Loucy (cell line): ENCODE measurements around the gene CACHD1.
A peak's percentile ranks its signal among the peaks of the same experiment; 100 is the strongest.

Source experiments
- H2AFZ ChIP-seq: fragments of 200-600 bp; sonication (generic); 2 replicates; pipeline ENCODE4 v1.6.0; 2016; ENCODE audit warnings: antibody characterized with exemption, mild to moderate bottlenecking, low read length, moderate library complexity
- H3F3A ChIP-seq: fragments of 200-600 bp; 2 replicates; pipeline ENCODE4 v1.6.0; 2016; ENCODE audit warnings: antibody characterized with exemption, low read depth, mild to moderate bottlenecking
- H3K27me3 ChIP-seq: fragments of 200-600 bp; sonication (generic); 2 replicates; pipeline ENCODE4 v1.6.1; 2014; ENCODE audit warnings: low read length, mild to moderate bottlenecking; ENCODE audit not compliant: insufficient read depth, poor library complexity, severe bottlenecking
- H3K36me3 ChIP-seq: fragments of 200-600 bp; sonication (generic); 2 replicates; pipeline ENCODE4 v1.6.1; 2016; ENCODE audit warnings: low read length; ENCODE audit not compliant: insufficient read depth
- H3K4me1 ChIP-seq: fragments of 200-600 bp; sonication (generic); 2 replicates; pipeline ENCODE4 v1.5.1; 2014; ENCODE audit warnings: low read length, mild to moderate bottlenecking; ENCODE audit not compliant: insufficient read depth, poor library complexity, severe bottlenecking
- H3K4me2 ChIP-seq: fragments of 200-600 bp; sonication (generic); 2 replicates; pipeline ENCODE4 v1.6.0; 2014; ENCODE audit warnings: antibody characterized with exemption, low read length, low read depth, mild to moderate bottlenecking; ENCODE audit not compliant: poor library complexity, severe bottlenecking
- H3K4me3 ChIP-seq: fragments of 200-600 bp; sonication (generic); 2 replicates; pipeline ENCODE4 v1.5.1; 2014; ENCODE audit warnings: low read length, mild to moderate bottlenecking, mixed read lengths; ENCODE audit not compliant: poor library complexity, severe bottlenecking
- H3K79me2 ChIP-seq: fragments of 200-600 bp; sonication (generic); 2 replicates; pipeline ENCODE4 v1.6.1; 2014; ENCODE audit warnings: low read length; ENCODE audit not compliant: insufficient read depth
- H3K9ac ChIP-seq: fragments of 200-600 bp; sonication (generic); 2 replicates; pipeline ENCODE4 v1.6.0; 2014; ENCODE audit warnings: mild to moderate bottlenecking, low read depth, low read length, moderate library complexity; ENCODE audit not compliant: poor library complexity, severe bottlenecking
- H3K9me2 ChIP-seq: fragments of 200-600 bp; sonication (generic); replicated peaks from 2 replicates; pipeline ENCODE4 v1.6.1; 2016; ENCODE audit warnings: low read depth, low read length, mixed read lengths
- H3K9me3 ChIP-seq: fragments of 200-600 bp; sonication (generic); 2 replicates; pipeline ENCODE4 v1.6.1; 2014; ENCODE audit warnings: mild to moderate bottlenecking, antibody characterized with exemption, low read length, low read depth; ENCODE audit not compliant: insufficient read depth
- H4K20me1 ChIP-seq: fragments of 200-600 bp; sonication (generic); 2 replicates; pipeline ENCODE4 v1.6.0; 2014; ENCODE audit warnings: antibody characterized with exemption, low read length, mild to moderate bottlenecking; ENCODE audit not compliant: insufficient read depth, poor library complexity, severe bottlenecking
- EZH2phosphoT487 ChIP-seq: fragments of 200-600 bp; IDR thresholded peaks from 2 replicates; pipeline ENCODE4 v1.6.1; 2018; ENCODE audit warnings: antibody characterized with exemption, mild to moderate bottlenecking, moderate library complexity, borderline replicate concordance
- TF ChIP-seq, protein P1 (sequence below): fragments of 200-600 bp; sonication (generic); conservative IDR thresholded peaks from 2 replicates; pipeline ENCODE4 v1.5.1; 2014; ENCODE audit warnings: mild to moderate bottlenecking, antibody characterized with exemption, low read length

Gene CACHD1

DNA sequence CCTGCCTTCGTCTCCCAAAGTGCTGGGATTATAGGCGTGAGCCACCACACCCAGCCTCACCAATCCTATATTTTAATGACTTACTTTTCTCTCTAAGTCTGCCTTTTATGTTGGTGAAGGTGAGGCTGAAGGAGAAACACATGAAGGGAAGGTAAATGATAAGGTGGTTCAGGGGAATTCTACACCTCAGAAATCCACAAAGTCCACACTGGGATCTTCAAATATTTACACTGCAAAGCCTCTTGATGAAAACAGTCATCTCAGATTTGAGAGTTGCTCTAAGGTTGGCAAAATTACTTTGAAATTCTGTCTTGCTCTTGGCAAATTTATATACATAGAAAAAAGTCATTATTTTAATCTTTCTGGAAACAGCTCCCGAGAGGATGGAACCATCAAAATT is 42.0 kb upstream of the CACHD1 start:
- Histone ChIP-seq H3K9me3 (no peaks in the 10 kb centered on the region), H4K20me1 (no peaks in the 10 kb centered on the region), H3K79me2 (no peaks in the 10 kb centered on the region), H3K9me2 (no peaks in the 10 kb centered on the region), H3F3A (no peaks in the 10 kb centered on the region), H3K4me3 (no peak overlapping the region), H3K27me3 (no peaks in the 10 kb centered on the region), H3K4me2 (no peak overlapping the region), H3K4me1 (peaks cover 16% of the 10 kb centered on the region), H2AFZ (no peak overlapping the region), H3K36me3 (no peaks in the 10 kb centered on the region), H3K9ac (no peak overlapping the region)
- TF ChIP-seq EZH2phosphoT487: no peak
- TF ChIP-seq, protein P1, sequence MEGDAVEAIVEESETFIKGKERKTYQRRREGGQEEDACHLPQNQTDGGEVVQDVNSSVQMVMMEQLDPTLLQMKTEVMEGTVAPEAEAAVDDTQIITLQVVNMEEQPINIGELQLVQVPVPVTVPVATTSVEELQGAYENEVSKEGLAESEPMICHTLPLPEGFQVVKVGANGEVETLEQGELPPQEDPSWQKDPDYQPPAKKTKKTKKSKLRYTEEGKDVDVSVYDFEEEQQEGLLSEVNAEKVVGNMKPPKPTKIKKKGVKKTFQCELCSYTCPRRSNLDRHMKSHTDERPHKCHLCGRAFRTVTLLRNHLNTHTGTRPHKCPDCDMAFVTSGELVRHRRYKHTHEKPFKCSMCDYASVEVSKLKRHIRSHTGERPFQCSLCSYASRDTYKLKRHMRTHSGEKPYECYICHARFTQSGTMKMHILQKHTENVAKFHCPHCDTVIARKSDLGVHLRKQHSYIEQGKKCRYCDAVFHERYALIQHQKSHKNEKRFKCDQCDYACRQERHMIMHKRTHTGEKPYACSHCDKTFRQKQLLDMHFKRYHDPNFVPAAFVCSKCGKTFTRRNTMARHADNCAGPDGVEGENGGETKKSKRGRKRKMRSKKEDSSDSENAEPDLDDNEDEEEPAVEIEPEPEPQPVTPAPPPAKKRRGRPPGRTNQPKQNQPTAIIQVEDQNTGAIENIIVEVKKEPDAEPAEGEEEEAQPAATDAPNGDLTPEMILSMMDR: no peak

GRCh38 chr1:64433308-64433707 is 36.6 kb upstream of the CACHD1 start:
- TF ChIP-seq EZH2phosphoT487: no peak
- TF ChIP-seq, protein P1: no peak

GRCh38 chr1:64433747-64434146 is 36.2 kb upstream of the CACHD1 start:
- no peaks in the 10 kb centered on the region for H3K9me2 ChIP-seq
- H2AFZ ChIP-seq: peak overlapping the region; percentile 56
- TF ChIP-seq EZH2phosphoT487: no peak
- TF ChIP-seq, protein P1: no peak
- no peaks in the 10 kb centered on the region for H3F3A ChIP-seq
- no peak overlapping the region for H3K9ac ChIP-seq
- no peaks in the 10 kb centered on the region for H3K9me3 ChIP-seq
- peak overlapping the region; percentile 0 for H3K4me2 ChIP-seq
- no peaks in the 10 kb centered on the region for H3K27me3 ChIP-seq
- H3K36me3 ChIP-seq: no peaks in the 10 kb centered on the region
- H3K4me1 ChIP-seq: peaks cover 8% of the 10 kb centered on the region
- no peaks in the 10 kb centered on the region for H3K79me2 ChIP-seq
- H4K20me1 ChIP-seq: no peaks in the 10 kb centered on the region
- H3K4me3 ChIP-seq: no peak overlapping the region

More at GRCh38 chr1:64433308-64433707, 36.6 kb upstream of the CACHD1 start:
- H3K79me2 ChIP-seq: no peaks in the 10 kb centered on the region
- H4K20me1 ChIP-seq: no peaks in the 10 kb centered on the region
- H3K9me2 ChIP-seq: no peaks in the 10 kb centered on the region
- H3F3A ChIP-seq: no peaks in the 10 kb centered on the region
- peaks cover 8% of the 10 kb centered on the region for H3K4me1 ChIP-seq
- H3K9me3 ChIP-seq: no peaks in the 10 kb centered on the region
- no peaks in the 10 kb centered on the region for H3K27me3 ChIP-seq
- H3K9ac ChIP-seq: no peak overlapping the region
- peak overlapping the region; percentile 0 for H3K4me2 ChIP-seq
- H2AFZ ChIP-seq: peak overlapping the region; percentile 56
- H3K4me3 ChIP-seq: no peak overlapping the region
- no peaks in the 10 kb centered on the region for H3K36me3 ChIP-seq
